Measurements from ENCODE around the gene SMIM5.

The SMIM5 gene

DNA sequence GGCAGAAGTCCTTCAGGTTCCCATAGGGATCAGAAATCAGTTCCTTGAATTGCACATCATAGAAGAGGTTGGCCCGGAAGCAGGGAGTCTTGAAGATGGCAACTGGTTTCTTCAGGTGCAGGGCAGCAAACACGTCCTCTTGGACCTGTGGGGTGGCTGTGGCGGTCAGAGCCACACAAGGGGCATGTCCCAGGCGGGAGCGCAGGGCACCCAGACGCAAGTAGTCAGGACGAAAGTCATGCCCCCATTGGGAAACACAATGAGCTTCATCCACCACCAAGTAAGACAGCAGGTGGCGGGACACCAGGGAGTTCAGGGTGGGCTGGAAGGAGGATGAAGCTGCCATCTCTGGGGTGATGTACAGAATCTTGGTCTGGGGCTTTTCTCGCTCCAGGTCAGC, 29.3 kb downstream of the SMIM5 start:
- Histone ChIP-seq H2AFZ (ENCODE audit: low read length) (no peak overlapping the region), H3K9ac (ENCODE audit: low read length) (no peak overlapping the region), H4K20me1 (ENCODE audit: insufficient read depth, low read length) (no peaks in the 10 kb centered on the region), H3K9me2 (replicated peaks; ENCODE audit: insufficient read depth, low read length) (no peaks in the 10 kb centered on the region), H3K4me2 (ENCODE audit: low read depth, low read length) (no peak overlapping the region), H3F3A (ENCODE audit: insufficient read depth, low read length) (peaks cover 17% of the 10 kb centered on the region; the same call in 1 of the 2 replicates), H3K27me3 (replicated peaks; ENCODE audit: insufficient read depth, low read length) (no peaks in the 10 kb centered on the region), H3K79me2 (ENCODE audit: low read length) (peaks cover 20% of the 10 kb centered on the region), H3K36me3 (replicated peaks; ENCODE audit: insufficient read depth, low read length) (no peaks in the 10 kb centered on the region), H3K4me1 (ENCODE audit: low read length) (peaks cover 22% of the 10 kb centered on the region), H3K9me3 (replicated peaks; ENCODE audit: insufficient read depth, low read length) (no peaks in the 10 kb centered on the region), H3K27ac (ENCODE audit: low read length) (no peak overlapping the region), H3K4me3 (ENCODE audit: low read length) (no peak overlapping the region)
- TF ChIP-seq EZH2phosphoT487 (IDR thresholded peaks at IDR 0.05; ENCODE audit: low read length), result no peak
- DNase-seq, result no peak

- Histone ChIP-seq H3F3A (ENCODE audit: insufficient read depth, low read length) (peaks cover 17% of the 10 kb centered on the region; the same call in 1 of the 2 replicates), H3K79me2 (ENCODE audit: low read length) (peaks cover 36% of the 10 kb centered on the region), H3K9me3 (replicated peaks; ENCODE audit: insufficient read depth, low read length) (no peaks in the 10 kb centered on the region), H3K27ac (ENCODE audit: low read length) (peak overlapping the region; percentile 88), H3K4me1 (ENCODE audit: low read length) (peaks cover 29% of the 10 kb centered on the region), H4K20me1 (ENCODE audit: insufficient read depth, low read length) (no peaks in the 10 kb centered on the region), H3K4me2 (ENCODE audit: low read depth, low read length) (peak overlapping the region; percentile 44), H3K9me2 (replicated peaks; ENCODE audit: insufficient read depth, low read length) (no peaks in the 10 kb centered on the region), H3K27me3 (replicated peaks; ENCODE audit: insufficient read depth, low read length) (no peaks in the 10 kb centered on the region), H3K9ac (ENCODE audit: low read length) (peak overlapping the region; percentile 29; the same call in 1 of the 2 replicates), H2AFZ (ENCODE audit: low read length) (no peak overlapping the region), H3K36me3 (replicated peaks; ENCODE audit: insufficient read depth, low read length) (no peaks in the 10 kb centered on the region), H3K4me3 (ENCODE audit: low read length) (peak overlapping the region; percentile 2; the same call in 1 of the 2 replicates)
- TF ChIP-seq EZH2phosphoT487 (IDR thresholded peaks at IDR 0.05; ENCODE audit: low read length) (no peak), EZH2 (optimal IDR thresholded peaks at IDR 0.05; ENCODE audit: low read depth, low read length) (no peak)
- TF ChIP-seq, protein P1, sequence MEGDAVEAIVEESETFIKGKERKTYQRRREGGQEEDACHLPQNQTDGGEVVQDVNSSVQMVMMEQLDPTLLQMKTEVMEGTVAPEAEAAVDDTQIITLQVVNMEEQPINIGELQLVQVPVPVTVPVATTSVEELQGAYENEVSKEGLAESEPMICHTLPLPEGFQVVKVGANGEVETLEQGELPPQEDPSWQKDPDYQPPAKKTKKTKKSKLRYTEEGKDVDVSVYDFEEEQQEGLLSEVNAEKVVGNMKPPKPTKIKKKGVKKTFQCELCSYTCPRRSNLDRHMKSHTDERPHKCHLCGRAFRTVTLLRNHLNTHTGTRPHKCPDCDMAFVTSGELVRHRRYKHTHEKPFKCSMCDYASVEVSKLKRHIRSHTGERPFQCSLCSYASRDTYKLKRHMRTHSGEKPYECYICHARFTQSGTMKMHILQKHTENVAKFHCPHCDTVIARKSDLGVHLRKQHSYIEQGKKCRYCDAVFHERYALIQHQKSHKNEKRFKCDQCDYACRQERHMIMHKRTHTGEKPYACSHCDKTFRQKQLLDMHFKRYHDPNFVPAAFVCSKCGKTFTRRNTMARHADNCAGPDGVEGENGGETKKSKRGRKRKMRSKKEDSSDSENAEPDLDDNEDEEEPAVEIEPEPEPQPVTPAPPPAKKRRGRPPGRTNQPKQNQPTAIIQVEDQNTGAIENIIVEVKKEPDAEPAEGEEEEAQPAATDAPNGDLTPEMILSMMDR (IDR thresholded peaks at IDR 0.05; ENCODE audit: low read length), result no peak
- DNase-seq, result peak; percentile 72
These were observed 30.9 kb downstream of the SMIM5 start for GRCh38 chr17:75664099-75664549.

DNA sequence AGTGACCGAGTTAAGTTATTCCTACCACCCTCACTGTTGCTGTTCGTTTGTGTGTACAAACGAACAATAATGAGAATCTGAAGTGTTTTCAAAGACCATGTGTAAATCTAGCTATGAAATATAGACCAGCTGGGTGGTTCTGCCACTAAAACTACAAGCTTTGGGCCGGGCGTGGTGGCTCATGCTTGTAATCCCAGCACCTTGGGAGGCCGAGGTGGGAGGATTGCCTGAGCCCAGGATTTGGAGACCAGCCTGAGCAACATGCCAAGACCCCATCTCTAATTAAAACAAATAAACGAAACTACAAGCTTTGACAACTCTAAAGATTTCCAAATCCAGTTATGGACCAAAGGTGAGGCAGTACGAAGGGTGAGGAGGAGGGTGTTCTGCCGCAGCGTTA, 32.7 kb downstream of the SMIM5 start:
- peak overlapping the region; percentile 88 for H3K4me3 ChIP-seq (ENCODE audit: low read length)
- no peak for DNase-seq
- peaks cover 29% of the 10 kb centered on the region for H3K4me1 ChIP-seq (ENCODE audit: low read length)
- H4K20me1 ChIP-seq (ENCODE audit: insufficient read depth, low read length), result no peaks in the 10 kb centered on the region
- peaks cover 17% of the 10 kb centered on the region; the same call in 1 of the 2 replicates for H3F3A ChIP-seq (ENCODE audit: insufficient read depth, low read length)
- peaks cover 4% of the 10 kb centered on the region for H3K36me3 ChIP-seq (replicated peaks; ENCODE audit: insufficient read depth, low read length)
- H3K27ac ChIP-seq (ENCODE audit: low read length), result no peak overlapping the region
- TF ChIP-seq EZH2 (optimal IDR thresholded peaks at IDR 0.05; ENCODE audit: low read depth, low read length) (no peak), EZH2phosphoT487 (IDR thresholded peaks at IDR 0.05; ENCODE audit: low read length) (no peak)
- TF ChIP-seq, protein P1 (IDR thresholded peaks at IDR 0.05; ENCODE audit: low read length), result no peak
- peaks cover 55% of the 10 kb centered on the region for H3K79me2 ChIP-seq (ENCODE audit: low read length)
- no peak overlapping the region for H3K9ac ChIP-seq (ENCODE audit: low read length)
- H2AFZ ChIP-seq (ENCODE audit: low read length), result no peak overlapping the region
- no peaks in the 10 kb centered on the region for H3K9me3 ChIP-seq (replicated peaks; ENCODE audit: insufficient read depth, low read length)
- no peaks in the 10 kb centered on the region for H3K9me2 ChIP-seq (replicated peaks; ENCODE audit: insufficient read depth, low read length)
- no peaks in the 10 kb centered on the region for H3K27me3 ChIP-seq (replicated peaks; ENCODE audit: insufficient read depth, low read length)
- peak overlapping the region; percentile 69 for H3K4me2 ChIP-seq (ENCODE audit: low read depth, low read length)

Data from MM.1S (cell line).